Liver (tissue), 3 donors: ENCODE data around the gene TRPV4.

ENCODE experiments used
- HNF4A ChIP-seq, 2 donors: conservative IDR thresholded peaks; 2 replicates each; pipeline ENCODE4 v1.6.1; 2016; ENCODE audit warnings: antibody characterized with exemption in 2 of 2, mild to moderate bottlenecking in 2 of 2
- MAX ChIP-seq: IDR thresholded peaks from 2 replicates; pipeline ENCODE4 v1.6.1; 2016; ENCODE audit warnings: antibody characterized with exemption
- RAD21 ChIP-seq, 2 donors: IDR thresholded peaks; 2 replicates each; pipeline ENCODE4 v1.6.1; 2016; ENCODE audit warnings: antibody characterized with exemption in 2 of 2, mild to moderate bottlenecking in 2 of 2
- TAF1 ChIP-seq: conservative IDR thresholded peaks from 2 replicates; pipeline ENCODE4 v1.6.1; 2016; ENCODE audit warnings: antibody characterized with exemption, mild to moderate bottlenecking
- YY1 ChIP-seq: IDR thresholded peaks from 2 replicates; pipeline ENCODE4 v1.6.1; 2016; ENCODE audit warnings: antibody characterized with exemption, mild to moderate bottlenecking
- TF ChIP-seq, protein P1 (sequence below): fragments of 150-350 bp; IDR thresholded peaks from 2 replicates; pipeline ENCODE4 v1.5.1; 2017; ENCODE audit warnings: improper control_type of control experiment, low read depth, low read length; ENCODE audit not compliant: missing input control
- TF ChIP-seq, protein P2 (sequence below): IDR thresholded peaks from 2 replicates; pipeline ENCODE4 v1.6.1; 2016; ENCODE audit warnings: antibody characterized with exemption, mild to moderate bottlenecking
- donor health status: healthy.
- donor health status: healthy.

DNA sequence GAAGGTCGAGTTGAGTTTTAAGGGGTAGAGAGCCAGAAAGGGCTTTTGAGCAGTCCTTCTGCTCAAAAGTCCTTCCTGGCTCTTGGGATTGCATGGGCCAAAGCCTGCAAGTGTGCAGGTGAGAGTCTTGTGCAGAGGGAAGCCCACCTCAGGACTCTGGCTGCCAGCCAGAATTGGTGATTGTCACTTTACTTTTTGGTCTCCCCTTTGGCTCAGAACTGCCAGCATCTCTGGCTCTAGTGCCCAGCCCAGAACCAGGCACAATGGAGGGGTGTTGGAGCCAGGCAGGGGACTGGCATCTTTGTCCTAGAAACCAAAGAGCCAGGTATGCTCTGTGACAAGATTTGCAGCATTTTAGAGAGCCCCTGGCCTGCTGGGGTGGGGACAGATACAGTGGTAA lies 96.1 kb downstream of the TRPV4 start:
- TF ChIP-seq, protein P1, sequence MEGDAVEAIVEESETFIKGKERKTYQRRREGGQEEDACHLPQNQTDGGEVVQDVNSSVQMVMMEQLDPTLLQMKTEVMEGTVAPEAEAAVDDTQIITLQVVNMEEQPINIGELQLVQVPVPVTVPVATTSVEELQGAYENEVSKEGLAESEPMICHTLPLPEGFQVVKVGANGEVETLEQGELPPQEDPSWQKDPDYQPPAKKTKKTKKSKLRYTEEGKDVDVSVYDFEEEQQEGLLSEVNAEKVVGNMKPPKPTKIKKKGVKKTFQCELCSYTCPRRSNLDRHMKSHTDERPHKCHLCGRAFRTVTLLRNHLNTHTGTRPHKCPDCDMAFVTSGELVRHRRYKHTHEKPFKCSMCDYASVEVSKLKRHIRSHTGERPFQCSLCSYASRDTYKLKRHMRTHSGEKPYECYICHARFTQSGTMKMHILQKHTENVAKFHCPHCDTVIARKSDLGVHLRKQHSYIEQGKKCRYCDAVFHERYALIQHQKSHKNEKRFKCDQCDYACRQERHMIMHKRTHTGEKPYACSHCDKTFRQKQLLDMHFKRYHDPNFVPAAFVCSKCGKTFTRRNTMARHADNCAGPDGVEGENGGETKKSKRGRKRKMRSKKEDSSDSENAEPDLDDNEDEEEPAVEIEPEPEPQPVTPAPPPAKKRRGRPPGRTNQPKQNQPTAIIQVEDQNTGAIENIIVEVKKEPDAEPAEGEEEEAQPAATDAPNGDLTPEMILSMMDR, result no peak
- TF ChIP-seq MAX (no peak), RAD21 (IDR thresholded peaks at IDR 0.05) (no peak), HNF4A (conservative IDR thresholded peaks at IDR 0.05) (no peak), YY1 (no peak), TAF1 (no peak)
- TF ChIP-seq, protein P2, sequence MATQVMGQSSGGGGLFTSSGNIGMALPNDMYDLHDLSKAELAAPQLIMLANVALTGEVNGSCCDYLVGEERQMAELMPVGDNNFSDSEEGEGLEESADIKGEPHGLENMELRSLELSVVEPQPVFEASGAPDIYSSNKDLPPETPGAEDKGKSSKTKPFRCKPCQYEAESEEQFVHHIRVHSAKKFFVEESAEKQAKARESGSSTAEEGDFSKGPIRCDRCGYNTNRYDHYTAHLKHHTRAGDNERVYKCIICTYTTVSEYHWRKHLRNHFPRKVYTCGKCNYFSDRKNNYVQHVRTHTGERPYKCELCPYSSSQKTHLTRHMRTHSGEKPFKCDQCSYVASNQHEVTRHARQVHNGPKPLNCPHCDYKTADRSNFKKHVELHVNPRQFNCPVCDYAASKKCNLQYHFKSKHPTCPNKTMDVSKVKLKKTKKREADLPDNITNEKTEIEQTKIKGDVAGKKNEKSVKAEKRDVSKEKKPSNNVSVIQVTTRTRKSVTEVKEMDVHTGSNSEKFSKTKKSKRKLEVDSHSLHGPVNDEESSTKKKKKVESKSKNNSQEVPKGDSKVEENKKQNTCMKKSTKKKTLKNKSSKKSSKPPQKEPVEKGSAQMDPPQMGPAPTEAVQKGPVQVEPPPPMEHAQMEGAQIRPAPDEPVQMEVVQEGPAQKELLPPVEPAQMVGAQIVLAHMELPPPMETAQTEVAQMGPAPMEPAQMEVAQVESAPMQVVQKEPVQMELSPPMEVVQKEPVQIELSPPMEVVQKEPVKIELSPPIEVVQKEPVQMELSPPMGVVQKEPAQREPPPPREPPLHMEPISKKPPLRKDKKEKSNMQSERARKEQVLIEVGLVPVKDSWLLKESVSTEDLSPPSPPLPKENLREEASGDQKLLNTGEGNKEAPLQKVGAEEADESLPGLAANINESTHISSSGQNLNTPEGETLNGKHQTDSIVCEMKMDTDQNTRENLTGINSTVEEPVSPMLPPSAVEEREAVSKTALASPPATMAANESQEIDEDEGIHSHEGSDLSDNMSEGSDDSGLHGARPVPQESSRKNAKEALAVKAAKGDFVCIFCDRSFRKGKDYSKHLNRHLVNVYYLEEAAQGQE, result no peak
